AML-193 (cell line): Measurements from ENCODE around the gene DAPK1.

ENCODE experiments used
- DNase-seq, 2 experiments: peaks; one replicate each; lab custom pipeline; 2025; lab: John Stamatoyannopoulos, UW

DAPK1 gene

GRCh38 chr9:87712801-87713277 lies 215.2 kb downstream of the DAPK1 start:
- no peak for DNase-seq

- peak; percentile 30 to 45 for DNase-seq
Measured at GRCh38 chr9:87713278-87713987, 215.8 kb downstream of the DAPK1 start.

GRCh38 chr9:87713988-87714330 lies 216.3 kb downstream of the DAPK1 start:
- DNase-seq, result no peak

- DNase-seq, result peak in 1 of 2 experiments; percentile 28
Measured at GRCh38 chr9:87714819-87715218, 217.2 kb downstream of the DAPK1 start.

- no peak for DNase-seq
Measured at GRCh38 chr9:87716141-87716540, 218.5 kb downstream of the DAPK1 start.

- no peak for DNase-seq
Measured at GRCh38 chr9:87717456-87717855, 219.8 kb downstream of the DAPK1 start.

GRCh38 chr9:87718231-87718630 lies 220.6 kb downstream of the DAPK1 start:
- no peak for DNase-seq

- no peak for DNase-seq
Measured at GRCh38 chr9:87718852-87719612, 221.4 kb downstream of the DAPK1 start.

- no peak for DNase-seq
Measured at GRCh38 chr9:87720173-87720572, 222.5 kb downstream of the DAPK1 start.

- DNase-seq, result no peak
Measured at GRCh38 chr9:87722393-87723088, 224.9 kb downstream of the DAPK1 start.

- DNase-seq, result no peak
Measured at GRCh38 chr9:87725356-87725899, 227.8 kb downstream of the DAPK1 start.

GRCh38 chr9:87725900-87726709 lies 228.4 kb downstream of the DAPK1 start, which contains the start of gene CTSL:
Gene CTSL, plus strand, starts transcription at chr9:87726119. Its CDS starts 1,485 bp downstream, at chr9:87727604.
- DNase-seq, result no peak

- DNase-seq, result no peak
Measured at GRCh38 chr9:87729246-87729645, 231.6 kb downstream of the DAPK1 start.

GRCh38 chr9:87731321-87731720 lies 233.7 kb downstream of the DAPK1 start:
- no peak for DNase-seq

- no peak for DNase-seq
Measured at GRCh38 chr9:87732344-87732743, 234.7 kb downstream of the DAPK1 start.

- DNase-seq, result no peak
Measured at GRCh38 chr9:87732756-87733155, 235.1 kb downstream of the DAPK1 start.

GRCh38 chr9:87733273-87734052 lies 235.8 kb downstream of the DAPK1 start:
- no peak for DNase-seq

- no peak for DNase-seq
Measured at GRCh38 chr9:87734106-87734505, 236.4 kb downstream of the DAPK1 start.

GRCh38 chr9:87739546-87739945 lies 241.9 kb downstream of the DAPK1 start:
- no peak for DNase-seq

GRCh38 chr9:87740209-87740608 lies 242.5 kb downstream of the DAPK1 start:
- no peak for DNase-seq

GRCh38 chr9:87741326-87741725 lies 243.7 kb downstream of the DAPK1 start:
- DNase-seq, result no peak
